MM.1S (cell line): ENCODE data around the gene TBC1D22B.

Experiments used
- CTCF ChIP-seq: fragments of 300-600 bp; sonication (generic); IDR thresholded peaks from 2 replicates; pipeline ENCODE4 v1.5.1; 2016; ENCODE audit warnings: antibody characterized with exemption, low read length, mixed read lengths
- EZH2 ChIP-seq: fragments of 300-600 bp; sonication (generic); optimal IDR thresholded peaks from 2 replicates; pipeline ENCODE3; 2017; ENCODE audit warnings: low read depth, mild to moderate bottlenecking, antibody characterized with exemption, low read length, mixed read lengths

- no peak for TF ChIP-seq CTCF
- TF ChIP-seq EZH2 = no peak
Measured at GRCh38 chr6:37304766-37305165, 47.2 kb downstream of the TBC1D22B start.
